H9 (cell line): ENCODE results near the gene ENOX2. TPM values are rescaled to one million over a fixed set of nuclear protein-coding genes. Genes with fewer than 3 reads are reported as not detected.

Experiments
- DNase-seq: peaks from one replicate; pipeline ENCODE4 v3.0.0-alpha.2; 2017
- H2AFZ ChIP-seq: one replicate; pipeline ENCODE4 v1.6.1; 2013; ENCODE audit warnings: mild to moderate bottlenecking, low read length, control low read depth, moderate library complexity
- H2AK5ac ChIP-seq: 2 replicates; pipeline ENCODE4 v1.6.1; 2013; ENCODE audit warnings: low read length, control low read depth, mixed read lengths; ENCODE audit not compliant: insufficient read length
- H2BK120ac ChIP-seq: one replicate; pipeline ENCODE4 v1.6.1; 2013; ENCODE audit warnings: low read depth, mild to moderate bottlenecking, low read length, control low read depth, inconsistent platforms; ENCODE audit not compliant: poor library complexity, severe bottlenecking
- H2BK12ac ChIP-seq: 2 replicates; pipeline ENCODE4 v1.6.1; 2013; ENCODE audit warnings: low read length, control low read depth, mixed read lengths, low read depth; ENCODE audit not compliant: insufficient read length
- H2BK15ac ChIP-seq: 2 replicates; pipeline ENCODE4 v1.6.1; 2013; ENCODE audit warnings: low read depth, low read length, control low read depth
- H2BK20ac ChIP-seq: one replicate; pipeline ENCODE4 v1.6.1; 2013; ENCODE audit warnings: low read depth, mild to moderate bottlenecking, low read length, control low read depth, inconsistent platforms; ENCODE audit not compliant: poor library complexity, severe bottlenecking
- H2BK5ac ChIP-seq: 2 replicates; pipeline ENCODE4 v1.6.1; 2013; ENCODE audit warnings: low read length, control low read depth, mixed read lengths; ENCODE audit not compliant: insufficient read length
- H3K14ac ChIP-seq: 2 replicates; pipeline ENCODE4 v1.6.1; 2013; ENCODE audit warnings: low read length, control low read depth; ENCODE audit not compliant: insufficient read depth
- H3K18ac ChIP-seq: 2 replicates; pipeline ENCODE4 v1.6.1; 2013; ENCODE audit warnings: low read depth, mild to moderate bottlenecking, mixed read lengths, low read length, control low read depth; ENCODE audit not compliant: insufficient read length
- H3K23ac ChIP-seq: 2 replicates; pipeline ENCODE4 v1.6.1; 2013; ENCODE audit warnings: low read length, control low read depth, mixed read lengths, low read depth; ENCODE audit not compliant: insufficient read length
- H3K23me2 ChIP-seq: 2 replicates; pipeline ENCODE4 v1.6.1; 2013; ENCODE audit warnings: low read depth, mild to moderate bottlenecking, mixed read lengths, low read length, control low read depth; ENCODE audit not compliant: insufficient read length, poor library complexity, severe bottlenecking
- H3K27ac ChIP-seq: 2 replicates; pipeline ENCODE4 v1.5.1; 2013; ENCODE audit warnings: low read length, control low read depth, mixed read lengths, low read depth; ENCODE audit not compliant: insufficient read length
- H3K27me3 ChIP-seq: 2 replicates; pipeline ENCODE4 v1.6.1; 2013; ENCODE audit warnings: low read length, control low read depth, inconsistent platforms; ENCODE audit not compliant: insufficient read depth
- H3K4ac ChIP-seq: 2 replicates; pipeline ENCODE4 v1.6.1; 2013; ENCODE audit warnings: low read depth, mild to moderate bottlenecking, control low read depth, inconsistent platforms, low read length, moderate library complexity
- H3K4me1 ChIP-seq: 2 replicates; pipeline ENCODE4 v1.6.1; 2013; ENCODE audit warnings: low read length, control low read depth, inconsistent platforms; ENCODE audit not compliant: insufficient read depth
- H3K4me2 ChIP-seq: 2 replicates; pipeline ENCODE4 v1.6.1; 2013; ENCODE audit warnings: low read length, control low read depth, mixed read lengths; ENCODE audit not compliant: insufficient read length, insufficient read depth
- H3K56ac ChIP-seq: 2 replicates; pipeline ENCODE4 v1.6.1; 2013; ENCODE audit warnings: low read depth, mild to moderate bottlenecking, mixed read lengths, low read length, control low read depth; ENCODE audit not compliant: insufficient read length
- H3K79me1 ChIP-seq: 2 replicates; pipeline ENCODE4 v1.6.1; 2013; ENCODE audit warnings: low read depth, mild to moderate bottlenecking, moderate library complexity, low read length, control low read depth, inconsistent platforms; ENCODE audit not compliant: insufficient read depth, poor library complexity, severe bottlenecking
- H3K79me2 ChIP-seq: 2 replicates; pipeline ENCODE4 v1.6.1; 2013; ENCODE audit warnings: low read length, control low read depth, inconsistent platforms; ENCODE audit not compliant: insufficient read depth
- H3K9ac ChIP-seq: 2 replicates; pipeline ENCODE4 v1.6.1; 2013; ENCODE audit warnings: low read length, control low read depth, mixed read lengths; ENCODE audit not compliant: insufficient read length; ENCODE audit errors: extremely low read depth
- H3K9me3 ChIP-seq: one replicate; pipeline ENCODE4 v1.6.1; 2013; ENCODE audit warnings: low read depth, low read length, inconsistent platforms; ENCODE audit not compliant: control insufficient read depth
- H3T11ph ChIP-seq: one replicate; pipeline ENCODE4 v1.6.1; 2013; ENCODE audit warnings: mild to moderate bottlenecking, low read length, control low read depth, inconsistent platforms
- H4K20me1 ChIP-seq: one replicate; pipeline ENCODE4 v1.6.1; 2013; ENCODE audit not compliant: control insufficient read depth, insufficient read length, insufficient read depth
- H4K5ac ChIP-seq: 2 replicates; pipeline ENCODE4 v1.6.1; 2013; ENCODE audit warnings: low read depth, mild to moderate bottlenecking, mixed read lengths, low read length, control low read depth; ENCODE audit not compliant: insufficient read length
- H4K8ac ChIP-seq: replicated peaks from 2 replicates; pipeline ENCODE4 v1.6.1; 2013; ENCODE audit warnings: low read length, control low read depth, mixed read lengths, low read depth; ENCODE audit not compliant: insufficient read length
- H4K91ac ChIP-seq: 2 replicates; pipeline ENCODE4 v1.6.1; 2013; ENCODE audit warnings: low read depth, mild to moderate bottlenecking, moderate library complexity, mixed read lengths, low read length, control low read depth; ENCODE audit not compliant: insufficient read length
- H3K27ac Mint-ChIP-seq, 3 experiments: 2 replicates in 2 of 3; 3 replicates in 1 of 3; pipeline ENCODE4 v1.8.0; 2020 to 2021; ENCODE audit warnings: mixed read lengths in 3 of 3, mild to moderate bottlenecking in 1 of 3, moderate library complexity in 1 of 3
- H3K27me3 Mint-ChIP-seq: 2 replicates; pipeline ENCODE4 v1.8.0; 2021; ENCODE audit warnings: low read depth, mild to moderate bottlenecking, moderate library complexity, mixed read lengths
- H3K36me3 Mint-ChIP-seq, 3 experiments: 2 replicates in 2 of 3; 3 replicates in 1 of 3; pipeline ENCODE4 v1.8.0; 2020 to 2021; ENCODE audit warnings: low read depth in 3 of 3, mixed read lengths in 3 of 3; ENCODE audit not compliant: insufficient read depth in 1 of 3
- H3K4me1 Mint-ChIP-seq, 2 experiments: 2 replicates each; pipeline ENCODE4 v1.8.0; 2020; ENCODE audit warnings: mixed read lengths in 2 of 2
- H3K4me3 Mint-ChIP-seq, 2 experiments: 2 replicates in 1 of 2; 3 replicates in 1 of 2; pipeline ENCODE4 v1.8.0; 2020 to 2021; ENCODE audit warnings: mild to moderate bottlenecking in 2 of 2, mixed read lengths in 2 of 2, moderate library complexity in 1 of 2
- H3K9me3 Mint-ChIP-seq, 2 experiments: 2 replicates in 1 of 2; 3 replicates in 1 of 2; pipeline ENCODE4 v1.8.0; 2020; ENCODE audit warnings: mild to moderate bottlenecking in 2 of 2, mixed read lengths in 2 of 2, moderate library complexity in 1 of 2
- WGBS: extraction: QIAGEN DNeasy Blood & Tissue Kit; methylation state at CpG from one replicate; pipeline ENCODE4 v1.1.7; 2013; ENCODE audit warnings: missing lambda C conversion rate, low lambda C conversion rate, mixed read lengths; ENCODE audit not compliant: insufficient read length; ENCODE audit errors: extremely low coverage; 5-methylcytosine and 5-hydroxymethylcytosine counted together
- total RNA-seq: library from RNA; stranded (reverse); gene quantifications from 2 replicates; pipeline ENCODE4 v1.2.1, GENCODE V29; 2021
- TF ChIP-seq, protein P1 (sequence below): fragments of 200-600 bp; sonication (generic); conservative IDR thresholded peaks from 3 replicates; pipeline ENCODE4 v1.8.0; 2021; ENCODE audit warnings: antibody characterized with exemption, mild to moderate bottlenecking

Gene ENOX2
- total RNA-seq, 1 experiment from 2014 or later = 17.7 TPM

DNA sequence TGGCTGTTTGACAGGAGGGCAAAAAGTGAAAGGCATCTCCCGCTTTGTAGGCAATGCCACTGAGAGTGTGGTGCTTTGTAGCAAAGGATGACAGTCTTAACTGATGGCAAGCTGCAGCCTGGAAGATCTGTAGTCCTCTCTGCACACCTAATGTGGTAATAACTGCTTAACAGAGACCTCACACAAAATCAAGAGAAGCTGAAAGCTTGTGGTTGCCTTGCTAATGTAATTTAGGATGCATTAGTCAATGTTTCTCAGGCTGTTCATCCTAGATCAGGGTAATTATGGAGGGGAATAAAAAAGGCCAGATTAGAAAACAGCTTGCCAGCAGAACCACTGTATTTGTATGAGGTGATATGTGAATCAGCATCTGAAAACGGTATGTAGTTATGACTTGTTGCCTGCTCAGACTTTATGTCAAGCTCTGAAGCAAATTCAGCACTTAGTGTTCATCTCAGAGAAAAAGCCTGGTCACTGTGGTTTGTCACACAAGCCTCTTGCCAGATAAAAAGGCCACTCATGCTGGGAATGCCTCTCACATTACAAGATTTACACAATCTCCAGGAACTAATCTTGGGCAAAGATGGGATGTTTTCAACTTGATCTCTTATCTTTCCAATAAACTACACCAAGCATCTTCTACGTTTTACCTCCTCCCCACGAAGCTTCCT, 130.8 kb downstream of the ENOX2 start:
- Histone ChIP-seq H4K5ac (no peak overlapping the region), H3K23ac (no peak overlapping the region), H2AK5ac (no peak overlapping the region), H4K8ac (no peak overlapping the region), H3K9ac (no peak overlapping the region), H3K9me3 (no peaks in the 10 kb centered on the region), H2AFZ (no peak overlapping the region), H3K27me3 (no peaks in the 10 kb centered on the region), H3K14ac (no peak overlapping the region), H2BK5ac (no peak overlapping the region), H4K91ac (no peak overlapping the region), H3K79me2 (no peaks in the 10 kb centered on the region), H3K56ac (no peak overlapping the region), H3K18ac (no peak overlapping the region), H3K4me1 (no peaks in the 10 kb centered on the region), H2BK15ac (no peak overlapping the region), H3T11ph (no peak overlapping the region), H3K23me2 (no peaks in the 10 kb centered on the region), H2BK12ac (no peak overlapping the region), H3K27ac (no peak overlapping the region), H2BK20ac (no peak overlapping the region), H3K4me2 (no peak overlapping the region), H2BK120ac (no peak overlapping the region), H3K79me1 (no peaks in the 10 kb centered on the region), H4K20me1 (no peaks in the 10 kb centered on the region), H3K4ac (no peak overlapping the region)
- Mint-ChIP-seq H3K36me3 (peaks cover 0 to 2% (median 0%) of the 10 kb centered on the region in 3 experiments; a peak in 1 of 7 replicates), H3K27me3 (no peaks in the 10 kb centered on the region), H3K4me1 (peaks cover 4 to 10% of the 10 kb centered on the region in 2 experiments; a peak in 2 of 4 replicates), H3K4me3 (no peak overlapping the region), H3K9me3 (no peaks in the 10 kb centered on the region), H3K27ac (no peak overlapping the region; a peak in 1 of 7 replicates)
- TF ChIP-seq, protein P1, sequence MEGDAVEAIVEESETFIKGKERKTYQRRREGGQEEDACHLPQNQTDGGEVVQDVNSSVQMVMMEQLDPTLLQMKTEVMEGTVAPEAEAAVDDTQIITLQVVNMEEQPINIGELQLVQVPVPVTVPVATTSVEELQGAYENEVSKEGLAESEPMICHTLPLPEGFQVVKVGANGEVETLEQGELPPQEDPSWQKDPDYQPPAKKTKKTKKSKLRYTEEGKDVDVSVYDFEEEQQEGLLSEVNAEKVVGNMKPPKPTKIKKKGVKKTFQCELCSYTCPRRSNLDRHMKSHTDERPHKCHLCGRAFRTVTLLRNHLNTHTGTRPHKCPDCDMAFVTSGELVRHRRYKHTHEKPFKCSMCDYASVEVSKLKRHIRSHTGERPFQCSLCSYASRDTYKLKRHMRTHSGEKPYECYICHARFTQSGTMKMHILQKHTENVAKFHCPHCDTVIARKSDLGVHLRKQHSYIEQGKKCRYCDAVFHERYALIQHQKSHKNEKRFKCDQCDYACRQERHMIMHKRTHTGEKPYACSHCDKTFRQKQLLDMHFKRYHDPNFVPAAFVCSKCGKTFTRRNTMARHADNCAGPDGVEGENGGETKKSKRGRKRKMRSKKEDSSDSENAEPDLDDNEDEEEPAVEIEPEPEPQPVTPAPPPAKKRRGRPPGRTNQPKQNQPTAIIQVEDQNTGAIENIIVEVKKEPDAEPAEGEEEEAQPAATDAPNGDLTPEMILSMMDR = no peak
- DNase-seq = no peak
- no CpG with 5 or more reads among the region's 4 CpGs for WGBS
